Right kidney (tissue), 1 donor: ENCODE data around the gene NCAM1.

Experiments used
- DNase-seq: peaks from one replicate; pipeline ENCODE4 v3.0.0-alpha.2; 2016

The NCAM1 gene

GRCh38 chr11:112966561-112966960 lies 5.3 kb downstream of the NCAM1 start:
- no peak for DNase-seq

GRCh38 chr11:112967082-112967481 lies 5.9 kb downstream of the NCAM1 start:
- DNase-seq: no peak

GRCh38 chr11:112968941-112969713 lies 7.9 kb downstream of the NCAM1 start:
- no peak for DNase-seq

DNA sequence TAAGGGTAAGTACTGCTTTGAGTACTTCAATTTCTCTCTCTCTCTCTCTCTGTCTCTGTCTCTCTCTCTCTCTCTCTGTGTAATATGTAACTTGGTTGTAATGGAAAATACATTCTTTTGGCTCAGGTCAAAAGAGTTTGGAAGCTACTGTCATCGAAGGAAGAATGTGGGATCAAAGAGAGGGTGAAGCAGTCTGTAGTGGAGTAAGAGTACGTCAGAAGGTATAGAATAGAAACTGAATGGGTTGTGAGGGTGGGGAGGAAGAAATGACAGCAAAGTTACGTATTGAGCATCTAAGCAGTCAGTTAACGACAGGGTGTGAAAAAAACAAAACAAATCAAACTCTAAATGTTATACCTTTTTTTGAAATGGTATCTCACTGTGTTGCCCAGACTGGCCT lies 10.0 kb downstream of the NCAM1 start:
- DNase-seq: no peak

GRCh38 chr11:112971827-112972226 lies 10.6 kb downstream of the NCAM1 start:
- no peak for DNase-seq

GRCh38 chr11:112972399-112973145 lies 11.4 kb downstream of the NCAM1 start:
- DNase-seq: no peak

DNA sequence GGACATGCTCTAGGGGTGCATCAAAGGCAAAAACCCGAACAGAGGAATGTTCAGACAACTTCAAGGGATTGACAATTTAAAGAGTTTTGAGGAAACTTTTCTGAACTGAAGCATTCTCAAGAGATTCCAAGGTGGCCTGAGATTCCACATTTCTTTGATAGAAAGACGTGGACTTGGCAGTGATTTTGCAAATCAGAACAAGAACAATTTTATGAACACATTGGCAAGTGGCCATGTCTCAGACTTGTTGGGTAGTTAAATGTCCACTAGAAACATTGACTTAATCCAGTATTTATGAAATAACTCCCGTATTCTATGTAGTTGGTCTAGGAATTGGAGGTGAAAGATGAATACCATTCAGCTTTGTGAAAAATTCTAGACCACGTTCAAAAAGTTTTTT lies 13.8 kb downstream of the NCAM1 start:
- DNase-seq: no peak

- no peak for DNase-seq
Measured at GRCh38 chr11:112975493-112975892, 14.3 kb downstream of the NCAM1 start.

GRCh38 chr11:112977755-112978154 lies 16.5 kb downstream of the NCAM1 start:
- DNase-seq: no peak

DNA sequence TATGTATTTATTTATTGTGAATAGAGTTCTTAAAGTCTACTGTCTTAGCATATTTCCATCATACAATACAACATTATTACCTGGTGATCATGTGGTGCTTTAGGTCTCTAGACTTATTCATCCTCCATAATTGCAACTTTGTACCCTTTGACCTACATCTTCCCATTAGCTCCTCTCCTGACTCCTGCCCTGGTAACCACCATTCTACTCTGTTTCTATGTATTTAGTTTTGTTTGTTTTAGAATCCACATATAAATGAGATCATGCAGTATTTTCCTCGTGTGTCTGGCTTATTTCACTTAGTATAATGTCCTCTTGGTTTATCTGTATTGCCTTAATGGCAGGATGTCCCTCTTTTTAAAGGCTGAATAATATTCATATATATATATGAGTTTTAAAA lies 22.7 kb downstream of the NCAM1 start:
- no peak for DNase-seq

DNA sequence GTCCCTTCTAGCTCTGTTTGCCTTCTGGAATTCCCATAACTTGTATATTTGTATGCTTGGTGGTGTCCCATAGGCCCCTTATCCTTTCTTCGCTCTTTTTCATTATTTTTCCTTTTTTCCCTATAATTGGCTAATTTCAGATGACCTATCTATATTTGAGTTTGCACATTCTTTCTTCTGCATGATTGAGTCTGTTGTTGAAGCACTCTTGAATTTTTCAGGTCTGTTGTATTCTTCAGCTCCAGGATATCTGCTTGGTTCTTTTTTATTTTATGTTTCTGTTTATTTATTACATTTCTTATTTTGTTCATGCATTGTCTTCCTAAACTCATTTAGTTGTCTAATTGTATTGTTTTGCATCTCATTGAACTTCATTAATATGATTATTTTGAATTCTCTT lies 28.0 kb downstream of the NCAM1 start:
- no peak for DNase-seq

DNA sequence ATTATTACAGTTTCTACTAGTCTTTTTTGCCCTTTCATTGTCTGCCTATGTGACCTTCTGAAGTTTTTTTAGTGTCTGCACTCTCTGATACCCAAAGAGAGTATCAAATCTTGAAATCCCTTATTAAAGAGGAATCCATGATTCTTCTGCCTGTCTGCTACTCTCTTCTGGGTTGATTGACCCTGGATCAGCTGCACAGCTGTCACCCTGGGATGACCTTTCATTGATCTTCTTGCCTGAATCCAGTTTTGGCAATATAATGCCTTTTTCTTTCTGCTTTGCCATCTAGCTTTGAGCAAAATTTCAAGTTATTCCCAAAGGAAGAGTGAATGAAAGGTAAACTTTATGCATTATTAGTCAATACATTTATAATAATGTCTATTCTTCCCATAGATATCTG lies 32.6 kb downstream of the NCAM1 start:
- no peak for DNase-seq

GRCh38 chr11:112995423-112996090 lies 34.3 kb downstream of the NCAM1 start:
- DNase-seq: no peak

DNA sequence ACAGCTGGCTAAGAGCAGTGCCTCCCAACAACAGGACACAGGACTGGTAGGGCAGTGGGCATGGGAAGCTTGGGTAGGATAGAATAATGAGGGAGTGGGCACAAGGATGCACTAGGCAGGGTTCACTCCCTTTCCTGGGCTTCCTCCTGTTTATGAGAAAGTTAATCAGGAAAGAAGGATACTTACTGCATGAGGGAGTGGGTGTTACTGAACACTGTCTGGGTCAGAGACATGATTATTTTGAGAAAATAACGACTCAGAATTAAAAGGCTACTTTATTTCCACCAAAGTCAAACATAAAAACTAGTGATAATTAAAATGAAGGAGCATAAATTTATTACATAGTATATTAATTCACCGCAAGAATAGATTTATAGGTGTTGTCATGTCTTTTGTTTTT lies 35.8 kb downstream of the NCAM1 start:
- DNase-seq: peak; percentile 16

DNA sequence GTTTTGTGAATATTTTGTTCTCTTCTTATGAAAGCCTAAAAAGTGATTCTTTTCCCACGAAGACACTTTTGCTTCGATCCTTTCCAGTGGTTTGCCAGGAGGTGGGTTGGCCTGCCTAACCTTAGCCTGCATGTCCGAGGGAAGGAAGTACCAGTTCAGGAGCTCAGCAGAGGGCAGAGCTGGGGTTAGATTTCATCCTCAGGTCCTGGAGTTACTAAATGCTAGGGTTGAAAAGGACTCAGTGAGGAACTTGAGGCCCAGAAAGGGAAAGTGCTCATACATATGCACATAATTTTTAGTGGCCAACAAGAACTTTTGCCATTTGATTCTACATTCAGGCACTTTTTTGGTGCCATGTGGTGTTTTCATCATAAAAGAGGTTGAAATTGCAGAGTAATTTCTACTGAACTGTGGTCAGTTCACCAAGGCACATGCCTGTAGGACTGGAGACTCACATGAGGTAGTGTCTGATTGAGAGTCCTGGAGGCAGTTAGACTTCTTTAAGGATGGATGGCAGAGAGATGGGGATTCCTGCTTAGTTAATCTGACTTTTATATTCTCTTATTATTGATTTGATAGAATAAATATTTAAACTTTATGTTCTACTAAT lies 36.7 kb downstream of the NCAM1 start:
- DNase-seq: peak; percentile 29

DNA sequence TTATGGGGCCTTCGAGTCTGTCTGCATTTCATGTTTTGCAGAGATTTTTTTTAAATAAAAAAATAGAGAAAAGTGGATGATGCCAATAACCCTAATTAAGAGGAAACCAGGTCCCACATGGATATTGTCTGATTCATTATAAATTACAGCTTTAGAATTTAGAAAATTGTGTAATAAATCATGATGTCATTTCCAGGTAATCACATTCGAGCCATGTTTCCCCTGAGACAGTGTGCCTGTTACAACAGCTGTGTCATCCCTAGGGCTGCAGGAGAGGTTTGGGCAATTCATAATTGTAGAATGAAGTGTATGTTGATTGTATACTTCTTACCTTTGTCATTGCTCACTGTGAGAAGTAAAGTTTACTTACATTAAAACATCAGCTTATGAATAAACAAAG lies 38.3 kb downstream of the NCAM1 start:
- DNase-seq: no peak

GRCh38 chr11:113001709-113002108 lies 40.5 kb downstream of the NCAM1 start:
- no peak for DNase-seq

GRCh38 chr11:113006896-113007445 lies 45.8 kb downstream of the NCAM1 start:
- DNase-seq: no peak

- DNase-seq: peak; percentile 33
Measured at GRCh38 chr11:113014262-113015097, 53.3 kb downstream of the NCAM1 start.

- DNase-seq: no peak
Measured at GRCh38 chr11:113015098-113015455, 53.9 kb downstream of the NCAM1 start.

GRCh38 chr11:113016905-113017304 lies 55.7 kb downstream of the NCAM1 start:
- no peak for DNase-seq

DNA sequence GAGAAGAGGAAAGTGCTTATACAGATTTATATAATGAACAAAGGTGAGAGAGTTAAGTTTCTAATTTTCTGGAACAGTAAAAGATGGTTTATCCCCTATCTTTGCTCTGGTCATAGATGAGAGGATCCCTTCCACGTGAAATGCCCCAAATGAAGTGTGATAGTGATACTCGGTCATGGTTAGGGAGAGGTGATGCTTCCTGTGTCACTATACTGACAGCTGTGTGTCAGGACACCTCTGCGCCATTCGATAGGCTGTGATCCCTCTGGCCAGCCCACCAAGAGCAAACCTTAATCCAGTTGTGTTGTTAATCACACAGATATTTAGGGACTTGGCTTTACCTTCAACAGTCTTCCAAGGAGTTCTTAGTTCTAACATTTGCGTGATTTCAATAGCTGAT lies 57.7 kb downstream of the NCAM1 start:
- DNase-seq: no peak
